Measurements from ENCODE around the gene FARP2. TPM values are rescaled to one million over a fixed set of nuclear protein-coding genes. Genes with fewer than 3 reads are reported as not detected.
A peak's percentile ranks its signal among the peaks of the same experiment; 100 is the strongest.

FARP2 gene
- total and polyA plus RNA-seq, 2 of the 13 experiments (the other 11 are each of a cell fraction or from before 2014, with no cell fraction given), result 28.0 to 45.4 TPM

DNA sequence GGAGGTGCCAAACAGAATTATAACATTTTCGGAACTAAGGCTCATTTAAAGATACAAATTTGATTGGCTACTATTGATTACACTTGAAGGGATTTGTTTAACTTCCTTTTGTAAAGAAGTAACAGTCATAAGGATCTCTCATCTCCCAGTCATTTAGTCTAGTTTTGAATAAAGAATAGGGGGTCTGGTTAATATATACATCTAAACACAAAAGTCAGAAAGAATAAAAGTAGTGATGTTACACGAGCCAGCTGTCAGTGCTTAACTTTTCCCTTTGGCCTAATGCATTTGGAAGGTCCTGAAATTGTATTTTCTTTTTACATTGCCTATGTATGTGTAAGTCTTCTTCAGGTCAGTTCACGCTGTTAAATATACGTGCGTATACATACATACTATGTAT is 32.3 kb upstream of the FARP2 start:
- 89% methylated on average over 5 of the region's 5 CpGs for WGBS (ENCODE audit: low lambda C conversion rate)
- no peak overlapping the region for H3K4me3 ChIP-seq (replicated peaks in 1 of 3; ENCODE audit: insufficient read depth in 1 of 3, low read depth in 2 of 3, low read length in 3 of 3)
- DNase-seq (ENCODE audit: low spot score) (no peak), ATAC-seq (no peak), FAIRE-seq (no peak)
- no TSS peak for BruUV-seq (replicated peaks)
- H3K9ac ChIP-seq (ENCODE audit: insufficient read depth, low read depth, low read length), result no peak overlapping the region
- peaks cover 96% of the 10 kb centered on the region for H3K79me2 ChIP-seq (ENCODE audit: insufficient read depth, low read length)
- H4K20me1 ChIP-seq (ENCODE audit: insufficient read depth, low read length), result peaks cover 75% of the 10 kb centered on the region
- TF ChIP-seq ZNF318 (CRISPR knock-in tag; IDR thresholded peaks at IDR 0.05), result no peak
- TF ChIP-seq RBFOX2 (IDR thresholded peaks at IDR 0.05; ENCODE audit: low read depth, low read length), result peak; percentile 51; the same call in 1 of the 2 replicates
- no peak overlapping the region for H3K27ac ChIP-seq (ENCODE audit: extremely low read length, insufficient read depth, low read length)
- peaks cover 55% of the 10 kb centered on the region for H3K4me1 ChIP-seq (ENCODE audit: insufficient read depth, low read length)
- no peak overlapping the region for H3K4me2 ChIP-seq (ENCODE audit: low read depth, low read length)
- H2AFZ ChIP-seq (ENCODE audit: low read length), result no peak overlapping the region
- H3K36me3 ChIP-seq (replicated peaks in 1 of 2; ENCODE audit: control insufficient read depth in 1 of 2, insufficient read depth in 2 of 2, low read length in 2 of 2), result peaks cover 7 to 53% of the 10 kb centered on the region in 2 experiments
- POLR2A ChIA-PET, result interaction anchor here (0.7 to 1.0 kb wide), 2 partner anchors 9 to 26 kb away, joined by 3 to 4 read pairs; partner anchors contain the start of gene HDLBP
- in situ Hi-C loops (cut with HindIII; ENCODE audit: extremely low pct_ligation_motif_present, low pct_unique_long_range_greater_than_20kb) (no loop called here), intact Hi-C loops (cut with micrococcal nuclease; ENCODE audit: unreplicated experiment) (no loop called here)
- CTCF ChIA-PET (ENCODE audit: low intra/inter-chr PET ratio, low total read pairs), result no interaction called here
- H3K9me3 ChIP-seq (ENCODE audit: low read length), result no peaks in the 10 kb centered on the region
- no peaks in the 10 kb centered on the region for H3K27me3 ChIP-seq (ENCODE audit: control insufficient read depth in 1 of 2, insufficient read depth in 2 of 2, low read length in 2 of 2)

Data from HepG2 (cell line).